Kasumi-1 (cell line): Measurements from ENCODE around the gene PHF2.

Source experiments
- DNase-seq, 2 experiments: peaks; one replicate each; lab custom pipeline; 2025; lab: John Stamatoyannopoulos, UW

PHF2 gene

DNA sequence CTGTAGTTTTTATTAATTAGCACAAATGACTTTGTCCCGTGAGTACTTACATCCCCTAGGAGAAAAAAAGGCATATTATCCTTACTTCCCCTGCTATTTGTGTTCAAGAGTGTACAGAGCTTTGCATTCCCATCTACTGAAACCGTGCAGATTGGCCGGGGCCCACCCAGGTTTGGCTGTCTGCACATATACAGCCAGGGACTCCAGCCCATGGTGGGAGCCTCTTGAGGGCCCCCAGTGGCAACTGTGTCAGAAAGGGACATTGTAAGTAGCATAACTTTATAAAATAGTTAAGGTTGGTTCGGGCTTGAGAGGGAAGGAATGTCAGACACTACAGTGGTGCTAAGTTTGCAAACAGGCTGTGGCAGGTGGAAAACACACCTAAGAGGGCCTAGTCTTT is 24.7 kb downstream of the PHF2 start:
- no peak for DNase-seq

DNA sequence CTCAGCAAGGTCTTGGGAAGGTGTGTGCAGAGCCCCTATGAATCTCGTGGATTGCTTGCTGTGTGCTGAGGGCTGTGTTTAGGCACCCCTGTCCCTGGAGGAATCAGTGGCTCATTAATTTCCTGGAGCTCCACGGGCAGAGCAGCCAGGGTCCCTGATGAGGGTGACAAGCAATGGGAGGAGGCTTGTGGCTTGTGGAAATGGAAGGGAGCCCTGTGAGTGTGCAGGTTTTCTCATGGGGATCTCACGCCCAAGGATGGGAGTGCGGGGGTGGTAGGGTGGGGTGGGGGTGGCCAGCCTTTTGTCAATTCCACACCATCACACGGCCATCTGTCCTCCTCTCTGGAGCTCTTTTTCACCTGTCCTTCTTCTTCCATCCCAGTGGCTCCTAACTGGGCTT is 25.3 kb downstream of the PHF2 start:
- DNase-seq = no peak

DNA sequence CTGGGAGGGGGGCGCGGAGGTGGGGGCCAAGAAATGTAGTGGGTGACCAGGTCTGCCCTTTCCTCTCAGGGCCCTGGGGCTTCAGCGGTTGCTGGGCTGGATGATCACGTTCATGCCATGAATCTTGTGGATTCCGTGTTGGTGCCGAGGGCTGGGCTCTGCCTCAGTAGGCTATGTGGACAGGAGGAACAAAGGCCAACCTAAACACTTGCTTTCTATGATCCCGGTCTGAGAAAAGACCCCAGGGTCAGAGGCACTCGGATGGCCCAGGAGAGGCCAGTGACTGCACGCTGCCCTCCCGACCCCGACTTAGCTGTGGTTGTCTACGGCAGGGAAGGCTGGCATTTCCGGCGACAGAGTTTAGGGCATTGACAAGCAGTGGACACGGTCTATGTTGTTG is 26.6 kb downstream of the PHF2 start:
- no peak for DNase-seq

DNA sequence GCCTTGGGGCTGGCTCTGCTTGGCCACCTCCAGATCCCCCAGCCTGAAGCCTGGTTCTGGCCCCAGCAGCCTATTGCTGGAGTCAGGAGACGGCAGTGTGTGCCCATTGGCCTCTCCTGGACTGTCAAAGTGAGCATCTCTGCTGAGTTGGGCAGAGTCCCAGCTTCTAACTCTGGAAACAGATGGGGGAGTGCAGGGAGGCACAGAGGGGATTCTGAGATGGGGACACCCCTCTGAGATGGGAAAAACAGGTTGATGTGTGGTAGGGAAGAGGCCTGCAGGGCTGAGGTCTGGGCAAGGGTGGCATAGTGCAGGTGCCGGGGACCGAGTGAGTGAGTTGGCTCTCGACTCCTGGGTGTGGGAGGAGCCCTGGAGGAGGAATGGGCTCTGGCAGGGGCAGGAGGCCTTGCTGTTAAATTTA is 27.5 kb downstream of the PHF2 start:
- no peak for DNase-seq

DNA sequence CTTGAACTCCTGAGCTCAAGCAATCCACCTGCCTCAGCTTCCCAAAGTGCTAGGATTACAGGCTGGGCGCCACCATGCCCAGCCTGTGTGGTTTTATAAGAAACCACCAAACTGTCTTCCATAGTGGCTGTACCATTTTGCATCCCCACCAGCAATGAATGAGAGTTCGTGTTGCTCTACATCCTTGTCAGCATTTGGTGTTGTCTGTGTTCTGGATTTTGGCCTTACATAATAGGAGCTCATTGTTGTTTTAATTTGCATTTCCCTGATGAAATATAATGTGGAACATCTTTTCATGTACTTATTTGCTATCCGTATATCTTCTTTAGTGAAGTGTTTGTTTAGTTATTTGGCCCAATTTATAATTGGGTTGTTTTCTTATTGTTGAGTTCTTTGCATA is 29.8 kb downstream of the PHF2 start:
- no peak for DNase-seq

DNA sequence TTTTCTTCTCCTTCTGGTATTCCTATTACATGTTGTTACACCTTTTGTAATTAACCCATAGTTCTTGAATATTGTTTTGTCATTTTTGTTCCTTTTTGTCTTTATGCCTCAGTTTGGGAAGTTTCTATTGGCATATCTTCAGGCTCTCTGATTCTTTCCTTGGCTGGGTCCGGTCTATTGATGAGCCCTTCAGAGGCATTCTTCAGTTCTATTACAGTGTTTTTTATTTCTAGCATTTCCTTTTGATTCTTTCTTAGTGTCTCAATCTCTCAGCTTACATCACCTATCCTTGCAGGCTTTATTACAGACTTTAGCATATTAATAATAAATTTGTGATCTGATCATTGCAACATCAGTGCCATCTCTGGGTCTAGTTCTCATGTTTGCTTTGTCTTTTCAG is 33.8 kb downstream of the PHF2 start:
- DNase-seq = no peak

DNA sequence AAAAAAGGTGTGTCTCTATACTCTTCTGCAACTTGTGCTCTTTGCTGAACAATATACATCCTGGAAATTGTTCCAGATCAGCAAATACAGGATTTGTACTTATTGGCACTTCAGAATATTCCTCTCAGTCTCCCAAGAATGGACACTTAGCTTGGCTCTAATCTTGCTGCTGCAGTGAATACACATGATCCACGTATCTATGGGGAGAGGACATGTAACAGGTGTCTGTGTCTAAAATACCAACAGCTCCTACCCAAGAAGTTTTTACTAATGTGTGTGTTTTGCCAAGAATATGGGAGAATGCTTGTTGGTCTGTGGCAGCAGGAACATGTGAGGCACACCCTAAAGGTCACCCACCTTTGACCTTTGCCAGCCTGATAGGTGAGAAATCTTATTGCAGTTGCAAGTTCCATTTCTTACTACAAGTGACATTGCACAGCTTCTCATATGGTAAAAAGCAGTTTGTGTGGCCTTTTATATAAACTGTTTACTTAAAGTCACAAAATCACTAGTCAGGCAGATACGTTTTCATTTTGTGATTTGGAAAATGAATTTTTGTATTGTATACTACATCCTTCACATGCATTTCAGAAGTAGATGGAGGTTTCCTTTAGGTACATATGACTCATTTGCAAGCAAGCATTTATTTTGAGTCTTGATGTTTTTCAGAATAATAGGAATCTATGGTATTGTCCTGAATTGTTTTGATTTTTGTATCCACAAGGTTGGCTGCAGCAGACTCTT is 35.8 kb downstream of the PHF2 start:
- no peak for DNase-seq

DNA sequence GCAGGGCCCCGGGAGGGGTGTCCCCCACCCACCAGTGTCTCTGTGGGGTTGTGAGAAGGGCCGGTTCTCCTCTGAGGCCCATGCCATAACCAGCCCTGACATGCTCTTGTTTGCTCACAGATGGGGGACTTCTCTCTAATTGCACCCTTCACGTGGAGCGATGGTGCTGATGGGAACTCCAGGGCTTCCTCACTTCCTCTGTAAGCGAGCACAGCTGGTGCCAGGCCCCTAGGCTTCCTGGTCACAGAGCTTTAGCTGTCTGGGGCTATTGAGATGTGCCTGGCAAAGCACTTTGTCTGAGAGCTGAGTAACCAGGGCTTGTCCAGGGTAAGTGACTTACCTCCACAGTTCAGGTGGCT is 36.4 kb downstream of the PHF2 start:
- DNase-seq = peak; percentile 40 to 41

DNA sequence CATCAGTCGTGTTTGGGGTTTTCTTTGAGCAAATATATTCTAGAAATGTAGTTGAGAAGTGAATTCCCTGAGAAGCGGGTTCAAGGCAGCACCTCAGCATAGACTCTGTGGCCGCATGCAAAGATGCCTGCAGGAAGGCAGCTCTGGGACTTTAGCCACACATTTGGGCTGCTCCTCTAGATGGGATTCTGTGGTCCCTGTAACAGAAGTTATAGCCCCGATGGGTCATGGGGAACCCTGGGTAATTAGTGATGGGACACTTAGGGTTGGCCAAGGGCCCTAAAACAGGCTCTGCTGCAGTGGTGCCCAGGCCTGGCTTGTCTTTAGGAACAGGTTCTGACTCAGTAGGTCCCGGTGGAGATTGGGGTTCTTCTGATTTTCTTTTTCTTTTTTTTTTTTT is 36.8 kb downstream of the PHF2 start:
- DNase-seq = no peak

DNA sequence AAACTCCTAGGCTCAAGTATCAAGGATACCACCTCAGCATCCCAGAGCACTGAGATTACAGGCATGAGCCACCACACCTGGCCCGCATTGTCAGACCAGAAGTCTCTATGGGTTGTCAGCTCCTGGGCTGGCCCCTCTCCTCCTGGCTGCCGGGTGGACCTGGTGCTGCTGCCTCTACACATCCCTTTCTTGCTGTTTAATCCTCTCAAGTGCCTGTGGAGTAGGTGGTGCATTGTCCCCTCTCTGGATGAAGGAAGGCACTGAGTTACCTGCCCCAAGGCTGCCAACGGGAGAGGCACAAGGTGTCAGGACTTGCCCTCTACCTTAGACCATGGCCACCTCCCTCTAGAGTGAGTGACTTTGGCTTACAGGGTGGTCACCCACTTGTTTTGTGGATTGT is 37.4 kb downstream of the PHF2 start:
- DNase-seq = no peak

DNA sequence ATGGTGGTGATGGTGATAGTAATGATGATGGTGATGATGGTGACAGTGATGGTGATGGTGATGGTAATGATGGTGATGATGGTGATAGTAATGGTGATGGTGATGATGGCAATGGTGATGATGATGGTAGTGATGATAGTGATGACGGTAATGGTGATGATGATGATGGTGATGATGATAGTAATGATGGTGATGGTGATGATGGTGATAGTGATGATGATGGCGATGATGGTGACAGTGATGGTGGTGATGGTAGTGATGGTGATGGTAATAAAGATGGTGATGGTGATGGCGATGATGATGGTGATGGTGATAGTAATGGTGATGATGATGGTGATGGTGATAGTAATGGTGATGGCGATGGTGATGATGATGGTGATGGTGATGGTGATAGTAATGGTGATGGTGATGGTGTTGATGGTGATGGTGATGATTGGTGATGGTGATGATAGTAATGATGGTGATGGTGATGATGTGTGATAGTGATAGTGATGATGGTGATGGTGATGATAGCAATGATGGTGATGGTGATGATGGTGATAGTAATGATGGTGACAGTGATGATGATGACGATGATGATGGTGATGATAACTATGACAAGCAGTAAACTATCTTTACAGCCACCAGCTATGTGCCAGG is 38.6 kb downstream of the PHF2 start:
- no peak for DNase-seq

DNA sequence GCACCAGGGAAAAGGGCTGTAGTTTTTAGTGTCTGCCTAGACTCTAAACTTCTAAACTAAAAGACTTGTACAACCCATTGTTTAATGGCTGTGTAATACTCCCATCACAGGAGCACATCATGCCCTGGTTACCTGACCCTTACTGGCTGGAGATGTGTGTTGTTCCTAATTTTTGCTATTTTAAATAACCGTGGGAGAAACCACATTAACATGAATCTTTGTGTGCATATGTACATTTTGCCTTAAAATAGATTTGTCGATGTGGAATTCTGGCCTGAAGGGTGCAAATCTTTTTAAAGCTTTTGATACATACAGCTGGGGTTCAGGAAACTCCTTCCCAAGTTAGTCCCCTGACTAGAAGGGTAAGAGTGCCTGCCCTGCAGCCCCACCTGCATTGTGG is 39.7 kb downstream of the PHF2 start:
- DNase-seq = no peak

DNA sequence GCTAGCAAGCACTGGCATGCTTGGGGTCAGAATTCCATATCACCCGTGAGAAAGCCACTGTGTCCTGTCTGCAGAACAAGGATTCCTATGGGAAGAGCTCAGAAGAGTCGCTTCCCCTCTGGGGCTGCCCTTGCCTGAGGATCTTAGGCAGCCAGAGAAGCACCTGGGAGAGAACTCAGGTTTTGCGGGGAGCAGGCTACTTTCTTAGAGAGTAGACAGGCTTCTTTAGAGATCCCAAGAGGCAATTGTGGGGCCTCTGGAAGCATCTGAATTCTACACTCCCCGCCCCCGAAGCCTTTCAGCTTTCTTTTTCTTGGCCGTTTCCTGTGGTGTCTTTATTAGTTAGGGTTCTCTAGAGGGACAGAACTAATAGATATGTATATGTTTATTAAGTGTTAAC is 40.9 kb downstream of the PHF2 start:
- no peak for DNase-seq

DNA sequence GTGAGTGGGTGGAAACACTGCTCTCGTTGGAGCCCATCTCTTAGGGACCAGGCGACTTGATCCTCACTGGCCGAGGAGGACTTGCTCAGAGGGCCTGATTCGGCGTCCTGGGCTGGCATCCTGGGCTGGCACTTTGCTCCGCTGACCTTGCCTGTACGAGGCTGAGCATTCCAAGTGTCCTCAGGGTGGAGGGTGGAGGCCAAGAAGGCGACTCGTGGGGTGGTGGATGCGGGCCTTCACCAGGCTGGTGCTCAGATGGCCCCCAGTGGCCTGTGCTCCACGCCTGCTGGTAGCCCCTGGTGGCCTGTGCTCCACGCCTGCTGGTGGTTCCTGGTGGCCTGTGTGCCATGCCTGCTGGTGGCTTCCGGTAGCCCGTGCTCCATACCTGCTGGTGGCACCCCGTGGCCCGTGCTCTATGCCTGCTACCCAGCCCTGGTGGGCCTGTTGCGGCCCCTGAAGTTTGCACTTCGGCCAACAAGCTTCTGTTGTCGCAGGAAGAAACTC is 42.9 kb downstream of the PHF2 start:
- DNase-seq = no peak

DNA sequence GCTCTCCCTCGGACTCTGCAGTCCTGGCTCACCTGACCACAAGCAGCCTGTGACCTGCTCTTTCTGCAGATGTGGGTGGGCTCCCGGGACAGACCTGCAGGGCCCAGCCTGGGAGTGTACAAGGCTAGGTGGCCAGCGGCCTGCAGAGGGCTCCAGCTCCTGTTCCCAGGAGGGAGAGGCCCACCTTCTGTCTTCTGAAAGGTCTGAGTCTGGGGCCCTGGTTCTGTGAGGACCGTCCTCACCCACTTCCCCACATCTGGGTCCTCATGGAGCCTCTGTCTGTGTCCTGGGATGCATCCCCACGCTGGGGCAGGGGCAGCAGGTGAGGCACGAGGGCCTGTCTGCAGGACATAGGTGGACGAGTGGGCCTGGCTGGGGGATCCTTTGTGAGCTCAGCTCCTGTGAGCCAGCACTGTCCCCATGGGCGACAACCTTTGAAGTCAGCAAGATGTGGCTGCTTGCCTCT is 43.7 kb downstream of the PHF2 start:
- no peak for DNase-seq

DNA sequence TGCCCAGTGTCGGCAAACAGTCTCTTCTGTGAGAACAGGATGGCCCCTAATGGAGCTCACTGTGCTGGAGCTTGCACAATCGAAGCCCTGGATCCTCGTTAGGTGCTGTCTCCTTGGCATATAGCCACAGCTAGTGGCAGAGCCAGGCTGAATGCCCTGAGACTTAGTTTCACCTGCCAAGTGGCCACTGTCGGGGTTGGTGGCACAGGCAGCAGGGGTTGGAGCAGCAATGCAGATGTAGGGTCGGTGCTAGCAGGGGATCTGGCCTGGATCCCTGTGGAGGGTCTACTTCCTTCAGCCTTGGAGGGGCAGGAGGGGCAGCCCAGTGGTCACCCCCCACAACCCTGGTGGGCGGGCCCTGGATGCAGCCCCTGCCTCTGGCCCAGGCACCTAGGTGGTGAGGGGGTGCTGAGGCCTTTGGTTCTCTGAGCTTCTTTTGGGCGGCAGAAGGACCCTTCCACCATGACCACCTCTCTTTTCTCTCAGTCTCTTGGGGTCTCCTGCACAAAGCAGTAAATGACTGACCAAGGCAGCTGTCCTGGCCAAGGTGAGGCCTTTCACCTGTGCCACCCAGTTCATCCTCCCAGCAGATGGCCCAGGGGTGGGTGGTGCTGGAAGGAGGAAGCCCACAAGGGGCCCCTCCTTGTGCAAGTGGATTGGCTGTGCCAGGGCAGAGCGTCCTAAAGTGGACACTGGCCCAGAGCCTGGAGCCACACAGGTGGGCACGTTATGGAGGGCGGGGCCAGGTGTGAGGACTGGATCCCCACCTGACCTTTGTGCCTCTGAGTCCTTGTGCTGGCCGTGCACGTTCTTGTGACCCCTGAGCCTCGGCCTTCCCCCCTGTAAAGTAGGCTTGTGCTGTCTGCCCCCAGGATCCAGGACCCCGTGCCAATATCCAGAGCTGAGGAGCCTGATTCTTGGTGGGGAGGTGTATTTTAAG is 44.8 kb downstream of the PHF2 start:
- DNase-seq = no peak

DNA sequence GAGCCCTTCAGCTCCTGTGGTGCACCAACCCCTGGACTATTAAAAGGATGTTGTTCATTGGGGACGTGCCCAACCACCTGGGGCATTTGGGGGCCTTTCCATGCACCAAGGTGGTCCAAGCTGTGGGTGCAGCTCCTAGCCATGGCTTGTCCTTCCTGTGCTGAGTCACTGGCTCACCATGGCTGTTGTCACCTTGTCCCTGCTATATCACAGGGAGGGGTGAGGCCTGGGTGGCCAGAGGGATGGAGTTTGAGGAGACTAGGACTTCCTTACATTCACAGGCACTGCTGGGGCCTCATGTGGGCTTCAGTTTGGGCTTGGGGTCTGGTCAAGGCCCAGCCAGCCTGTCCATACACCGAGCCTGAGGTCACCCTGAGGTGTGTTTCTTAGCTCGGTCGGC is 45.5 kb downstream of the PHF2 start:
- no peak for DNase-seq

DNA sequence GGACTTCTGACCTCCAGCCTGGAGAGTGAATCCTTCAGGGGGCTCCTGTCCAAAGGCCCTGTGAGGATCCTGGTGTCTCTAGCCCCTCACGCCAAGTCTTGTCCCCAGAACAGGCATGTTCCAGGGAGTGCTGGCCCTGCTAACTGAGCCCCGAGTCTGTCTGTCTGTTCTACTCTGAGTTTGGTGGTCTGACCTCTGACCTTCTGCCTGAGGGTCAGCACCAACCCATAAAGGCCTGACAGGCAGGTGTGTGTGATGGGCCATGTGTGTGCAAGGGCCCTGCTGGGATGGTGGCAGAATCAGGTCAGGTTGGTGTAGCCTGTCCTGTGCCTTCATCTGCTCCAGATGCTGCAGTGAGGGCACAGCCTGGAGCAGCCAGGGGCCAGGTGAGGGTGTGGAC is 46.3 kb downstream of the PHF2 start:
- no peak for DNase-seq

DNA sequence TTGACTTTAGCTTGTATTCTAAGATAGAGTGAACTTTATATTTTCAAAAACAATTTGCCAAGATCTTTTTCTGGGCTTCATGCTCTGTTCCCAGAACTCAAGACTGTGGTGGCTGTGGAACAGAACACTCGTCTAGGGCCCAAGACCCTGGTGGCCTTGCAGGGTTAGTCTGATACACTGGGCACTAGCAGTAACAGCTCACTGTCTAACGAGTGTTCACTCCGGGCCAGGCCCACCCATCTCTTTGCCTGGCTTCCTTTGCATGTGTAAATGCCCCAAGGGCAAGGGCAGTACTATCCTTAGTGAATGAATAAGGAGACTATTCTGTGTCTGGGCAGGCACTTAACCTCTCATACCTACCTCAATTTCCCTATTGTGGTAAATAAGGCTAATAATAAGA is 47.4 kb downstream of the PHF2 start:
- DNase-seq = no peak

DNA sequence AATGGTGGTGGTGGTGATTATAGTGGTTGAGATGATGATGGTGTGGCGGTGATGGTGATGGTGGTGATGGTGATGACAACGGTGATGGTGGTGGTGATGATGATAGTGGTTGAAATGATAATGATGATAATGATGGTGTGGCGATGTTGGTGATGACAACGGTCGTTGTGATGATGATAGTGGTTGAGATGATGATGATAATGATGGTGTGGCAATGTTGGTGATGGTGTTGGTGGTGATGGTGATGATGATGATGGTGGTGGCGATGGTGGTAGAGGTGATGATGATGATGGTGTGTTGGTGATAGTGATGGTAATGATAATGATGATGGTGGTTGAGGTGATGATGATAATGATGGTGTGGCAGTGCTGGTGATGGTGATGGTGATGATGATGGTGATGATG is 48.0 kb downstream of the PHF2 start:
- DNase-seq = no peak

DNA sequence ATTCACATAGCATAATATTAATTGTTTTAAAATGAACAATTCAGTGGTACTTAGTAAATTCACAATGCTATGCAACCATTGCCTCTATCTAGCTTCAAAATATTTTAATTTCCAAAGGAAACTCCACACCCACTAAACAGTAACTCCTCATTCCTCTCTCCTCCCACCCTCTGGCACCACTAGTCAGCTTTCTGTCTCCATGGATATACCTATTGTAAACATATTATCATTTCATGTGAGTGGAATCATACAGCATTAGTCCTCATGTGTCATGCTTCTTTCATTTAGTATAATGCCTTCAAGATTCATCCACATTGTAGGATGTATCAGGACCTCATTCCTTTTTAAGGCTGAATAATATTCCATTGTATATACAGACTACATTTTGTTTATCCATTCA is 48.6 kb downstream of the PHF2 start:
- DNase-seq = no peak

DNA sequence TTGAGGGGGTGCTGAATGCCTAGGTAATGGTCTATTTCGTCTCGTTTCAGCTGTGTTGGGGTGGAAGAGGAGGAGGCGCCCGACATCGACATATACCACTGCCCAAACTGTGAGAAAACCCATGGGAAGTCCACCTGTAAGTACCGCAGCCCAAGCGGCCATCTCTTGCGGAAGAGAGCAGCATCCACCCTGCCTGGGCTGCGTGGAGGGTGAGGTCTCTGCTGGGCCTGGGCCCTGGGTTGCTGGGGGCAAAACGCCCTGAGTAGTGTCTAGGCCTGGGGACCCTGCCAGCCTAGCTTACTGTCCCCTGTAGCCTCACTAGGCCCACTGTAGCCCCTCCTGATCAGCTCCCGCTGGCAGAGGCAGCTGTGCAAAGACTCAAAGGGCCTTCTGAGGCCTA is 53.5 kb downstream of the PHF2 start:
- DNase-seq = no peak
